ENCODE results near the gene TRIM27.
A peak's percentile ranks its signal among the peaks of the same experiment; 100 is the strongest.
"Not testable (repeated sequence)": the region's sequence is repeated elsewhere in the genome, so short reads cannot be mapped to it uniquely, and the experiment has no call there.

TRIM27 gene, protein sequence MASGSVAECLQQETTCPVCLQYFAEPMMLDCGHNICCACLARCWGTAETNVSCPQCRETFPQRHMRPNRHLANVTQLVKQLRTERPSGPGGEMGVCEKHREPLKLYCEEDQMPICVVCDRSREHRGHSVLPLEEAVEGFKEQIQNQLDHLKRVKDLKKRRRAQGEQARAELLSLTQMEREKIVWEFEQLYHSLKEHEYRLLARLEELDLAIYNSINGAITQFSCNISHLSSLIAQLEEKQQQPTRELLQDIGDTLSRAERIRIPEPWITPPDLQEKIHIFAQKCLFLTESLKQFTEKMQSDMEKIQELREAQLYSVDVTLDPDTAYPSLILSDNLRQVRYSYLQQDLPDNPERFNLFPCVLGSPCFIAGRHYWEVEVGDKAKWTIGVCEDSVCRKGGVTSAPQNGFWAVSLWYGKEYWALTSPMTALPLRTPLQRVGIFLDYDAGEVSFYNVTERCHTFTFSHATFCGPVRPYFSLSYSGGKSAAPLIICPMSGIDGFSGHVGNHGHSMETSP

DNA sequence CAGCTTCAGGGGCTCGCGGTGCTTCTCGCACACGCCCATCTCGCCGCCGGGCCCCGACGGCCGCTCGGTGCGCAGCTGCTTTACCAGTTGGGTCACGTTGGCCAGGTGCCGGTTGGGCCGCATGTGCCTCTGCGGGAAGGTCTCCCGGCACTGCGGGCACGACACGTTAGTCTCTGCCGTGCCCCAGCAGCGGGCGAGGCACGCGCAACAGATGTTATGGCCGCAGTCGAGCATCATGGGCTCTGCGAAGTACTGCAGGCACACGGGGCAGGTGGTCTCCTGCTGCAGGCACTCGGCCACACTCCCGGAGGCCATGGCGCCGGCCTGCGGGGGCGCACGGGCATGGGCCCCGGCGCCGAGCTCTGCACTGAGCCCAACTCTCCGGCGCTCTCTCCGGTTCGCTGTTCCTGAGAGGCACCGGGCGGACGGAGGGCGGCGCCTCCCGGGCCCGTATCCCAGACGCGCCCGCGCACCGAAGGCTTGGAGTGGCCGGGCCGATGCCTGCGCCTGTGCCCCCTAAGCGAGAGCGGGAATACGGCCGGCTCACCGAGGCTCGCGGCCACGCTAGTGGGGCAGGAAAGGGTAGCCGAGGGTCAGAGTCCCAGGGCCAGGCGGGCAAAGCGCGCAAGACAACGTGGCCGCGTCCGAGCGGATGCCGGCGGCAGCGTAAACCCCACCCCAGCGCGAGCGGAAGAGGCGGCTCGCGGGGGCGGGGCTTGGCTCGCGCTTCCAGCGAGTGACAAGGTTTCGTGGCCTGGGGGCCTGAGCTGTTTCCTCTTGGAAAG is at the start of gene TRIM27:
TSS of gene TRIM27 (minus strand) at position 668 of the 785 bp plus-strand sequence. CDS start at position 315, 353 bp downstream.
- DNase-seq (ENCODE audit: extremely low read depth, insufficient read length), result peak; percentile 92
- TF ChIP-seq, protein P1, sequence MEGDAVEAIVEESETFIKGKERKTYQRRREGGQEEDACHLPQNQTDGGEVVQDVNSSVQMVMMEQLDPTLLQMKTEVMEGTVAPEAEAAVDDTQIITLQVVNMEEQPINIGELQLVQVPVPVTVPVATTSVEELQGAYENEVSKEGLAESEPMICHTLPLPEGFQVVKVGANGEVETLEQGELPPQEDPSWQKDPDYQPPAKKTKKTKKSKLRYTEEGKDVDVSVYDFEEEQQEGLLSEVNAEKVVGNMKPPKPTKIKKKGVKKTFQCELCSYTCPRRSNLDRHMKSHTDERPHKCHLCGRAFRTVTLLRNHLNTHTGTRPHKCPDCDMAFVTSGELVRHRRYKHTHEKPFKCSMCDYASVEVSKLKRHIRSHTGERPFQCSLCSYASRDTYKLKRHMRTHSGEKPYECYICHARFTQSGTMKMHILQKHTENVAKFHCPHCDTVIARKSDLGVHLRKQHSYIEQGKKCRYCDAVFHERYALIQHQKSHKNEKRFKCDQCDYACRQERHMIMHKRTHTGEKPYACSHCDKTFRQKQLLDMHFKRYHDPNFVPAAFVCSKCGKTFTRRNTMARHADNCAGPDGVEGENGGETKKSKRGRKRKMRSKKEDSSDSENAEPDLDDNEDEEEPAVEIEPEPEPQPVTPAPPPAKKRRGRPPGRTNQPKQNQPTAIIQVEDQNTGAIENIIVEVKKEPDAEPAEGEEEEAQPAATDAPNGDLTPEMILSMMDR (IDR thresholded peaks at IDR 0.05; ENCODE audit: insufficient read depth, low read length, poor library complexity, severe bottlenecking), result peak; percentile 2
- Histone ChIP-seq H3K4me3 (replicated peaks; ENCODE audit: low read depth, low read length) (peak within 1 kb of the TSS; percentile 73), H3K36me3 (ENCODE audit: control insufficient read depth, insufficient read depth, low read length) (peaks cover 13% of the 10 kb centered on the region), H3K27me3 (replicated peaks; ENCODE audit: control insufficient read depth, insufficient read depth, low read length) (no peaks in the 10 kb centered on the region)

DNA sequence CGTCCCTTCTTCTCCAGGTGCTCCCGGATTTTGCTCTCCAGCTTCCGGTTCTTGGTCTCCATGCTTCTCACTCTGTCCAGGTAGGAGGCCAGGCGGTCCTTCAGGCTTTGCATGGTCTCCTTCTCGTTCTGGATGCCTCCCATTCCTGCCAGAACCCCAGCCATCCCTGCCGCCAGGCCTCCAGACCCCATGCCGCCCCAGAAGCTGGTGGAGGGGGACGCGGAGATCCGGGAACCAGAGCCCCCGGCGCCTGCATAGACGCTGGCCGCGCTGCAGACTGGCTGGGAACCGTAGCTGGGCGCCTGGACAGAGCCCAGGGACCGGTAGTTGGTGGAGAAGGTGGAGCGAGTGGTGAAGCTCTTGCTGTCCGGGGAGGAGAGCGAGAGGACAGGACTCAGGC is 46.3 kb upstream of the TRIM27 start:
- not testable (repeated sequence) for H3K4me3 ChIP-seq (replicated peaks; ENCODE audit: low read depth, low read length); DNase-seq (ENCODE audit: extremely low read depth, insufficient read length); H3K27me3 ChIP-seq (replicated peaks; ENCODE audit: control insufficient read depth, insufficient read depth, low read length)

DNA sequence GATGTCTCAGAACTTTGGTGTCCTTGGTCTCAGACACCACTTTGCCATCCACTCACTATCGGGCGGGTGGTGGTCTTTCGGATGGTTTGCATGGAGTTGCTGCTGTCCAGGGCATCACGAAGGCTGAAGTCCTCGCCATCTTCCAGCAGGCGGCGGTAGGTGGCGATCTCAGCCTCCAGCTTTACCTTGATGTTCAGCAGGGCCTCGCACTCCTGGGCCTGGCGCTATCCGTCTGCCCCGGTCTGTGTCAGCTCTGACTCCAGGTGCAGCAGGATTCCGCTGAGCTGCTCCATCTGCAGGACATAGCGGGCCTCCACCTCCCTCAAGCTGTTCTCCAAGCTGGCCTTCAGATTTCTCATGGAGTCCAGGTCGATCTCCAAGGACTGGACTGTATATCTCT is 45.3 kb upstream of the TRIM27 start:
- Histone ChIP-seq H3K36me3 (ENCODE audit: control insufficient read depth, insufficient read depth, low read length) (no peaks in the 10 kb centered on the region), H3K4me3 (replicated peaks; ENCODE audit: low read depth, low read length) (no peak overlapping the region), H3K27me3 (replicated peaks; ENCODE audit: control insufficient read depth, insufficient read depth, low read length) (no peaks in the 10 kb centered on the region)
- no peak for DNase-seq (ENCODE audit: extremely low read depth, insufficient read length)
- TF ChIP-seq, protein P1 (IDR thresholded peaks at IDR 0.05; ENCODE audit: insufficient read depth, low read length, poor library complexity, severe bottlenecking), result no peak

More for the DNA sequence above, 46.3 kb upstream of the TRIM27 start:
- H3K36me3 ChIP-seq (ENCODE audit: control insufficient read depth, insufficient read depth, low read length), result not testable (repeated sequence)

DNA sequence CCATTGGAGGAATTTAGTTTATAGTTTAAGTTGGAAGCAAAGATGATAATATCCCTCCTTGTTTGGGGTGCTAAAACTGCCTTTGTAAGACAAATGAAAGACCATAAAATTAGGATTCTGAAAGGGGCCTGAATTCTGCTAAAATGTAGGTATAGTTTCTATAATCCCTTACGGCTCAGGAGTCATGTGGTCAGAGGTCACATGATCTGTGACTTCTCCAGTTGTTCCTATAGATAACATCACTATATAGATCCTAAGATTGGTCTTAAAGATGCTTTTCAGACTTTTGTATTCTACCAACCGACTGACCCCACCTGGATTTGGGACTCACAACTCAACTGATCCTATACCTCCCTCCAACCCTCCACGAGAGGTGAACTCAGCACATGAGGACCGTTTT is 44.7 kb upstream of the TRIM27 start:
- no peak for DNase-seq (ENCODE audit: extremely low read depth, insufficient read length)
- Histone ChIP-seq H3K36me3 (ENCODE audit: control insufficient read depth, insufficient read depth, low read length) (no peaks in the 10 kb centered on the region), H3K27me3 (replicated peaks; ENCODE audit: control insufficient read depth, insufficient read depth, low read length) (no peaks in the 10 kb centered on the region), H3K4me3 (replicated peaks; ENCODE audit: low read depth, low read length) (no peak overlapping the region)
- TF ChIP-seq, protein P1 (IDR thresholded peaks at IDR 0.05; ENCODE audit: insufficient read depth, low read length, poor library complexity, severe bottlenecking), result no peak

DNA sequence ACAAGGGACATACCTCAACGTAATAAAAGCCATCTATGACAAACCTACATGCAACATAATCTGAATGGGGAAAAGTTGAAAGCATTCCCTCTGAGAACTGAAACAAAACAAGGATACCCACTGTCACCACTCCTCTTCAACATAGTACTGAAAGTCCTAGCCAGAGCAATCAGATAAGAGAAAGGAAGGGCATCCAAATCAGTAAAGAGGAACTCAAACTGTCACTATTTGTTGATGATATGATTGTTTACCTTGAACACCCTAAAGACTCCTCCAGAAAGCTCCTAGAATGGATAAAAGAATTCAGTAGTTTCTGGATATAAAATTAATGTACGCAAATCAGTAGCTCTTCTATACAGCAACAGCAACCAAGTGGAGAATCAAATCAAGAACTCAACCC is 41.9 kb upstream of the TRIM27 start:
- H3K27me3 ChIP-seq (replicated peaks; ENCODE audit: control insufficient read depth, insufficient read depth, low read length), result no peaks in the 10 kb centered on the region
- H3K36me3 ChIP-seq (ENCODE audit: control insufficient read depth, insufficient read depth, low read length), result no peaks in the 10 kb centered on the region
- no peak overlapping the region for H3K4me3 ChIP-seq (replicated peaks; ENCODE audit: low read depth, low read length)
- no peak for DNase-seq (ENCODE audit: extremely low read depth, insufficient read length)
- TF ChIP-seq, protein P1 (IDR thresholded peaks at IDR 0.05; ENCODE audit: insufficient read depth, low read length, poor library complexity, severe bottlenecking), result no peak

All from GM06990 (cell line).